ENCODE results near the gene ATXN1L. TPM values are rescaled to one million over a fixed set of nuclear protein-coding genes. Genes with fewer than 3 reads are reported as not detected.

The ATXN1L gene
- total RNA-seq: 10 to 100 TPM; 13.9 to 24.2 (median 19.1) TPM
- 1 to 10 TPM; 6.0 to 6.7 TPM for polyA plus RNA-seq
- long read RNA-seq, donor 1, partial matches to known transcripts: 0 of 1 reads
- long read RNA-seq, donor 1, other reads (novel, unspliced or antisense): 0 of 1 reads
- long read RNA-seq, donor 2, partial matches to known transcripts: 0 of 2 reads
- long read RNA-seq, donor 2, other reads (novel, unspliced or antisense): 1 of 2 reads
- long read RNA-seq, donor 3: 0 reads

- intact Hi-C loops (cut with DNase I): loop anchor here in 4 of 10 donors (1.0 to 10.0 kb wide), 6 partner anchors 19 to 61 kb away; partner anchors contain the start of genes AP1G1 (in 3 of the 4) and ZNF821 (in 1 of the 4)
- Histone ChIP-seq H3K4me3 (peak within 1 kb of the TSS; percentile 83 to 100 (median 99)), H3K27me3 (no peaks in the 10 kb centered on the region), H3K36me3 (peaks cover 0 to 33% (median 17%) of the 10 kb centered on the region in 9 donors), H3K27ac (peak within 1 kb of the TSS; percentile 64 to 97 (median 91)), H3K9me3 (no peaks in the 10 kb centered on the region), H3K4me1 (peaks cover 0 to 33% (median 22%) of the 10 kb centered on the region in 9 donors)
- DNase-seq (peak; percentile 89 to 92), ATAC-seq (peak; percentile 97 to 98 (median 98))
- WGBS, 2 donors: 0 to 1% methylated on average over 52 to 62 of the region's 62 CpGs
- TF ChIP-seq CTCF (IDR thresholded peaks at IDR 0.05): peak in 2 of 9 donors; percentile 6 to 26
These were observed at the start of gene ATXN1L for GRCh38 chr16:71845639-71846430. Gene ATXN1L, plus strand, starts transcription at chr16:71845976. Its CDS starts 3,765 bp downstream, at chr16:71849741.

- DNase-seq: no peak
- peaks cover 0 to 71% (median 6%) of the 10 kb centered on the region in 9 donors for H3K36me3 ChIP-seq
- peaks cover 0 to 54% (median 34%) of the 10 kb centered on the region in 9 donors for H3K4me1 ChIP-seq
- H3K27ac ChIP-seq: no peak overlapping the region
- no peaks in the 10 kb centered on the region for H3K9me3 ChIP-seq
- H3K4me3 ChIP-seq: no peak overlapping the region
- ATAC-seq: no peak
- no peaks in the 10 kb centered on the region for H3K27me3 ChIP-seq
- TF ChIP-seq CTCF (IDR thresholded peaks at IDR 0.05): no peak
- intact Hi-C loops (cut with DNase I): no loop called here
- 93 to 95% methylated on average over 2 of the region's 2 CpGs for WGBS, 2 donors
These were observed 49.2 kb upstream of the ATXN1L start for GRCh38 chr16:71796501-71797097.

GRCh38 chr16:71803305-71803690 lies 42.5 kb upstream of the ATXN1L start:
- 90 to 94% methylated on average over 1 of the region's 1 CpG for WGBS, 2 donors
- Histone ChIP-seq H3K4me3 (no peak overlapping the region), H3K4me1 (peaks cover 0 to 47% (median 37%) of the 10 kb centered on the region in 9 donors), H3K27ac (no peak overlapping the region), H3K36me3 (peaks cover 0 to 83% (median 15%) of the 10 kb centered on the region in 9 donors), H3K27me3 (no peaks in the 10 kb centered on the region), H3K9me3 (no peaks in the 10 kb centered on the region)
- ATAC-seq (no peak), DNase-seq (no peak)
- intact Hi-C loops (cut with DNase I): loop anchor here in 2 of 10 donors (10.0 kb wide), 2 partner anchors 82 to 92 kb away; partner anchors contain the start of genes IST1 (in 1 of the 2) and ZNF821 (in 1 of the 2)
- TF ChIP-seq CTCF (IDR thresholded peaks at IDR 0.05): no peak

Measured in heart right ventricle (tissue), 16 donors.